Right renal pelvis (tissue), 4 donors: ENCODE results near the gene DNASE1L3. TPM values are rescaled to one million over a fixed set of nuclear protein-coding genes. Genes with fewer than 3 reads are reported as not detected.

Experiments used
- DNase-seq, 4 donors: peaks; one replicate each; pipeline ENCODE4 v3.0.0-alpha.2; 2013; ENCODE audit warnings: low read depth in 4 of 4, low spot score in 3 of 4, missing footprints in 1 of 4
- polyA plus RNA-seq, 4 donors: library from polyadenylated mRNA; unstranded; fragments of 120-200 nt; gene quantifications; one replicate each; pipeline ENCODE4 v1.2.1, GENCODE V29; 2013; ENCODE audit not compliant: insufficient read length in 4 of 4

The DNASE1L3 gene
- polyA plus RNA-seq, 4 donors = 3.7 to 13.1 (median 8.1) TPM

GRCh38 chr3:58164199-58164879, 46.4 kb downstream of the DNASE1L3 start:
- no peak for DNase-seq

- peak in 2 of 4 donors; percentile 73 to 78 for DNase-seq
Observed at GRCh38 chr3:58163234-58163633, 47.5 kb downstream of the DNASE1L3 start.

GRCh38 chr3:58161435-58162398, 49.1 kb downstream of the DNASE1L3 start:
- DNase-seq = no peak

GRCh38 chr3:58160399-58160798, 50.4 kb downstream of the DNASE1L3 start:
- no peak for DNase-seq

- no peak for DNase-seq
Observed at GRCh38 chr3:58158442-58159153, 52.2 kb downstream of the DNASE1L3 start.

- no peak for DNase-seq
Observed at GRCh38 chr3:58157700-58158099, 53.1 kb downstream of the DNASE1L3 start.

GRCh38 chr3:58155838-58156237, 54.9 kb downstream of the DNASE1L3 start:
- no peak for DNase-seq

GRCh38 chr3:58154626-58155449, 55.9 kb downstream of the DNASE1L3 start:
- no peak for DNase-seq

- DNase-seq = no peak
Observed at GRCh38 chr3:58153371-58153770, 57.4 kb downstream of the DNASE1L3 start.

GRCh38 chr3:58152225-58153015, 58.4 kb downstream of the DNASE1L3 start:
- no peak for DNase-seq

- no peak for DNase-seq
Observed at GRCh38 chr3:58151637-58152036, 59.1 kb downstream of the DNASE1L3 start.

GRCh38 chr3:58150810-58151199, 60.0 kb downstream of the DNASE1L3 start:
- DNase-seq = no peak

- DNase-seq = no peak
Observed at GRCh38 chr3:58150130-58150809, 60.5 kb downstream of the DNASE1L3 start.

GRCh38 chr3:58148049-58148448, 62.7 kb downstream of the DNASE1L3 start:
- DNase-seq = no peak

- no peak for DNase-seq
Observed at GRCh38 chr3:58144478-58145325, 66.1 kb downstream of the DNASE1L3 start.

GRCh38 chr3:58143417-58144055, 67.2 kb downstream of the DNASE1L3 start:
- no peak for DNase-seq
